ENCODE data around the gene NBEA.
A peak's percentile ranks its signal among the peaks of the same experiment; 100 is the strongest.
"Not testable (repeated sequence)": the region's sequence is repeated elsewhere in the genome, so short reads cannot be mapped to it uniquely, and the experiment has no call there.

Gene NBEA

GRCh38 chr13:35309706-35310105, 367.6 kb downstream of the NBEA start:
- FAIRE-seq, result peak; percentile 92

DNA sequence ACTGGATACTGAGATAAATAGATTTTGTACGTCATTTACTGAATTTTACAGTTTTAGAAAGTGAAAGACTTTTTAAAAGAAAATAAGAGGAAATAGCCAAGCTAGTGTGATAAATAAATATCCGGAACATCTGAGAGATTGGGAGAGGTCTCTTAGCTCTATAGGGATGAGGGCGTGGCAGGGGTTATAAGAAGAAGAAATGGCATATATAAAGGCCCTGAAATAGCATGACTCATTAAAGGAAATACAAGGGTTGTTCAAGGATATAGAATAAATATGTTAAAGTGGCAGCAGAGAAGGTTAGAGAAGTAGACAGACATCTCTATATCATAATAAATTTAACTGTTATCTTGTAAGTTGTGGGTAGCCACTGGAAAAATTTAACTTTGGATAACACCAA, 390.1 kb downstream of the NBEA start:
- no peak for FAIRE-seq

DNA sequence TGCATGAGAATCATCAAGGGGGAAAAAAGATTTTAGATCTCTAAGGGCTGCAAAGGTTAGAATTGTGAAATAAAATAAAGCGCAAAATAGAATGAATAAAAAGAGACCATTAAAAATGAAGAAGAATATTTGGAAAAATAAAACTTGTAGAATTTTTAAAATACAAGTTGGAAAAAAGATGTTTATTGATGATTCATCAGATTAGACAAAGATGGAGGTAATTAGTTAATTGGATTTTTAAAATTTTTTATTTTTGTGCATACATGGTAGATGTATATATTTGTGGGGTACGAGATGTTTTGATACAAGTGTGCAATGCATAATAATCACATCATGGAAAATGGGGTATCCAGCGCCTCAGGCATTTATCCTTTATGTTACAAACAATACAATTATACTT, 391.1 kb downstream of the NBEA start:
- peak; percentile 55 for FAIRE-seq

DNA sequence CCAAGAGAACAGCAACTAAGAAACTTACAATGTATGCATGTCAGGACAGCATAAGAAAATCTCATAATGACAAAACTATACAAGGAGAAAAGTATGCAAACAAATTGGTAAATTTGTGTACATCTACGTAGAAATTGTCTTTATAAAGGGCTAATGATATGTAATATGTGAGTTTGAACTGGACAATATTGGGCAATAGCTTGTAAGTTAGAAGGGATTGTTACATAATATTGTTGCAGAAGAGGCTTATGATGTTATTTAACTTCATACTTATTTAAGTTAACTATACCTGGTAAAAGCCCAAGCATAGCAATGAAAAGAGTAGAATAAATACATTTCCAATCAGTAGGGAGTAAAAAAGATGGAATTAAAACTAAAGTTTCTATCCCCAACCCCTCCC, 400.4 kb downstream of the NBEA start:
- FAIRE-seq, result peak; percentile 47

DNA sequence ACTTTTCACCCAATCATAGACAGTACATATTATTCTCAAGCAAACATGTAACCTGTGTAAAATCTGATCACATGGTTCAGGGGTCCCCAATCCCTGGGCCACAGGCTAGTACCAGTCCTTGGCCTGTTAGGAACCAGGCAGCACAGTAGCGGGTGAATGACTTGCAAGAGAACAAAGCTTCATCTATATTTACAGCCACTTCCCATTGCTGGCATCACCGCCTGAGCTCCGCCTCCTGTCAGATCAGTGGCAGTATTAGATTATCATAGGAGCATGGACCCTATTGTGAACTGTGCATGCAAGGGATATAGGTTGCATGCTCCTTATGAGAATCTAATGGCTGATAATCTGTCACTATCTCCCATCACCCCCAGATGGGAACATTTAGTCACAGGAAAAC, 401.3 kb downstream of the NBEA start:
- FAIRE-seq, result no peak

- no peak for FAIRE-seq
Measured at GRCh38 chr13:35345992-35346391, 403.9 kb downstream of the NBEA start.

- FAIRE-seq, result no peak
Measured at GRCh38 chr13:35346494-35346893, 404.4 kb downstream of the NBEA start.

- no peak for FAIRE-seq
Measured at GRCh38 chr13:35347679-35348205, 405.7 kb downstream of the NBEA start.

DNA sequence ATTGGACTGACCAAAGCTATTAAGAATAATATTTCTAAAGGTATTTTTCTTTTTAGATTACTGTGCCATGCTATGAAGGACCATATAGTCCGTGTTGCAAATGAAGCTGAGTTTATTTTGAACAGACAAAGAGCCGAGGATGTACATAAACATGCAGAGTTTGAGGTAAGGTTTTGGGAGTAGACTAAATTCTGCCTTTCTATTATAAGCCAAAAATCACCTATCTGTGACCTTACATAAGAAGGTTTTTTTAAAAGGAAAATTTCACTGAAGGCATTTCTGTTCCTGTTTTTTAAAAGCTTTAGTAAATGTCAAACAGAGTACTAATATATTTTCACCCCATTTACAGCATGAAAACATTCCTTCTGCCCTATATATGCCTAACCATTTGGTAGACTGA, 407.0 kb downstream of the NBEA start:
- no peak for FAIRE-seq

GRCh38 chr13:35349673-35350278, 407.7 kb downstream of the NBEA start:
- FAIRE-seq, result peak; percentile 89

DNA sequence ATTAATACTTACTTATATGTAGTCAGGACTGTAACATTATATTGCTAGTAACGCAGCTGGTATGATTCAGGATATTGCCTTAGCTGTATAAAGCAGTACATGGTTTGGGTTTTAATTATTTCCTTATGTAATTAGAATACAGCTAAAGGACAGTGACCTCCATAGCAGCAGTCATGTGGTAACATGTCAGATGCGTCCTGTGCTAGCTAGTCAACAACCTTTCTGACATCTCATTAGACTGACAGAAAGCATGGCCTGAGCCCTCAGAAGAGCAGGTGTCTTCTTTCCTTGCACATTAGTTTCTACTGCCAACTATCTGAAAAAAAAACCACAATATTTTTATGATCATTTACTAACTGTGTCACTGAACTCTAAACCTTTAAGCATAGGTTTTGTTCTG, 412.2 kb downstream of the NBEA start:
- FAIRE-seq, result no peak

DNA sequence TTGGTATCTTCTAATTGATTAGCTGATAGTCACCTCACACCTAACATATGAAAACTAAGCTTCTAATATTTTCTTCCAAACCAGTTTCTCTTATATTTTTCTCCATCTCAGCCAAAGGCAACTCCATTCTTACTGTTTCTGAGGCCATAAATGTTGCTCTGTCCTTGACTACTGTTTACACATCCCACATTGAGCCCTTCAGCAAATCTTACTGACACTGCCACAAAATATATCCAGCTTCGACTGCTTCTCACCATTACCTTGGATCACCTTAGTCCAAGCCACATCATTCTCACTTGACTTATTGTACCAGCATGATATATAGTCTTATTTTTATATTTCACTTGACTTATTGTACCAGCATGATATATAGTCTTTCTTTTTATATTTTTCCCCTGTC, 412.8 kb downstream of the NBEA start:
- no peak for FAIRE-seq

GRCh38 chr13:35356572-35356971, 414.5 kb downstream of the NBEA start:
- FAIRE-seq, result no peak

- FAIRE-seq, result peak; percentile 21
Measured at GRCh38 chr13:35365883-35366282, 423.8 kb downstream of the NBEA start.

DNA sequence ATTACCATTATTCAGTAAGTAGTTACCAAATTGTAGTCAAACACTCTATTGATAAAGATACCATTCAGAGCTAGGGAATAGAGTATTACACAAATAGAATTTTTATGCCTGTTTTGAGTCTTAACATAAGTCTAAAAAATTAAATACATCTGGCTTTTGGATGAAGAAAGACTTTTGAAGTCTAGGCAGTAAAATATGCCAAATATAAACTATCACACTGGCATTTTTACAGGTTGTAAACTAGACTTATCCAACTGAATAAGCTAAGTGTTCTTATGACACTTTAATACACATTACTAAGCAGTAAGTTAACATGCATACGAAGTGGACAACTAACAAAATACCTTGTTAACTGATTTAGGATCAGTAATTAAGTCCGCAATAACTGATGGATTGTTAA, 425.5 kb downstream of the NBEA start:
- no peak for FAIRE-seq

DNA sequence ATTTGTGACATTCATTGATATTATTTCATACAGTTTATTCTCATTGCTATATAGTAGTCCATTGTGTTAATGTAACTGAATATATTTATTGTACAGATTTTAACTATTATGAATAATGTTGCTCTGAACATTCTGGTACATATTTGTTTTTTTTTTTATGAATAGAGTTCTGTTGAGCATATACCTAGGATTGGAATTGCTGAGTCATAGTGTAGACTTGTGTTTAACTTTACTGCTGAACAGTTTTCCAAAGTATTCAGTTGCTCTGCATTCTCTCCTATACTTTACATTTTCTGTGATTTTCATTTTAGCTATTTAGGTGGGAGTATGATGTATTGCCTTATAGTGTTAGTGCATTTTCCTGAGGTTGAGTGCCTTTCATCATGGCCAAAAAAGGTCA, 436.9 kb downstream of the NBEA start:
- no peak for FAIRE-seq

- no peak for FAIRE-seq
Measured at GRCh38 chr13:35379663-35380062, 437.6 kb downstream of the NBEA start.

GRCh38 chr13:35387682-35388250, 445.7 kb downstream of the NBEA start:
- no peak for FAIRE-seq

- peak; percentile 61 for FAIRE-seq
Measured at GRCh38 chr13:35388441-35389355, 446.6 kb downstream of the NBEA start.

DNA sequence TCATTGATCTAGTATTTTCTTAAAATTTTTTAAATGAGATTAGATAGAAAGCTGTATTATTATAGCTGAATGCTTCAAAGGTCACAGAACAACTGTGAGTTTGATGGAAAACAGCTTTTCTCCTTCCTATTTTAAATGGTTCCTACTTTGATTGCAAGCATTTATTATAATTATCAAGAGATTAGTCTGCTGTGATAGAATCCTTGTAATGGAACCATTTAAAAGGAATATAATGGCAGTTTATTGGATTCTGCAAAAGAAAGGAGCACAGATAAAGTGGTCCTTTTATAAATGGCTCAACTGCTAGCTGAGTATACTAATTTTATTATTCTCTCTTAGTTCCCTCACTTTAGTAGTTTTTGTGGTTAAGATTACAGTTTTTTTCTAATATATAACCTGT, 447.5 kb downstream of the NBEA start:
- FAIRE-seq, result no peak

- no peak for FAIRE-seq
Measured at GRCh38 chr13:35392768-35393167, 450.7 kb downstream of the NBEA start.

DNA sequence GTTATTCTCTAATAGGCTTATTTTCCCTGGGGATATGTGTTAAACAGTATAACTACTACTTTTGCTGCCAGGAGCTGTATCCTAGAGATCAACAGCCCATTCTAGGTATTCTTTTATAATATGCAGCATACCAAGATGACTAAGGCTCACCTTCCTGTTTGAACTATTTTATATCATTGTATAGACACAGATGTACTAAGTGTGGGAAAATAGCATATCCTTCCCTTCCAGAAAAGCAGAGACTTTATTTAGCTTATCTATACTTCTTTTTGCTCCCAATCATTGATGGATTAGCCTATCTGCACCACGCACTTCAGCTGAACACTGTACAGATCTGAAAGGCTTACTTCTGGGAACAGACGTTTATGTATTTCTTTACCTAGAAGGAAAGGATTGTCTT, 451.8 kb downstream of the NBEA start:
- FAIRE-seq, result no peak

GRCh38 chr13:35408285-35408684, 466.2 kb downstream of the NBEA start:
- not testable (repeated sequence) for FAIRE-seq
